Testis (tissue), 3 donors: ENCODE results near the gene FAM228A. TPM values are rescaled to one million over a fixed set of nuclear protein-coding genes. Genes with fewer than 3 reads are reported as not detected.

Experiments
- DNase-seq: peaks from one replicate; pipeline ENCODE4 v3.0.0-alpha.2; 2019
- H3K27ac ChIP-seq, 2 donors: fragments of 200-600 bp; sonication (generic); one replicate each; pipeline ENCODE4 v1.5.1; 2019
- H3K27me3 ChIP-seq: fragments of 200-600 bp; sonication (generic); one replicate; pipeline ENCODE4 v1.5.1; 2019
- H3K36me3 ChIP-seq: fragments of 200-600 bp; sonication (generic); one replicate; pipeline ENCODE4 v1.5.1; 2017; ENCODE audit warnings: low read depth; ENCODE audit errors: missing control alignments
- H3K4me1 ChIP-seq: fragments of 200-600 bp; sonication (generic); one replicate; pipeline ENCODE4 v1.5.1; 2019
- H3K4me3 ChIP-seq, 2 donors: fragments of 200-600 bp; sonication (generic); one replicate each; pipeline ENCODE4 v1.5.1; 2017 to 2019
- H3K9me3 ChIP-seq: fragments of 200-600 bp; sonication (generic); one replicate; pipeline ENCODE4 v1.5.1; 2017
- POLR2A ChIP-seq: fragments of 450-650 bp; IDR thresholded peaks from one replicate; pipeline ENCODE4 v1.6.1; 2017; ENCODE audit warnings: antibody characterized with exemption, mild to moderate bottlenecking, moderate library complexity
- WGBS, 2 donors: methylation state at CpG; one replicate each; pipeline ENCODE4 v1.1.5; 2018; 5-methylcytosine and 5-hydroxymethylcytosine counted together
- intact Hi-C: fragments of 100-400 bp; cut with DNase I; formaldehyde crosslinking; loops from one replicate; pipeline ENCODE4 v1.15.1; 2023; ENCODE audit warnings: low total_unique reads
- polyA plus RNA-seq: library from polyadenylated mRNA; stranded (reverse); fragments of 350-450 nt; fragmentation: Illumina TruSeq; extraction: RNeasy Lipid Tissue Mini Kit (QIAGEN cat#74804); gene quantifications from one replicate; pipeline ENCODE4 v1.2.3, GENCODE V29; 2014; ENCODE audit warnings: low read depth, low replicate concordance; ENCODE audit not compliant: insufficient read depth
- total RNA-seq, 2 donors: library from RNA; depleted of rRNA; stranded (reverse); fragments of >200 nt; gene quantifications; one replicate each; pipeline ENCODE4 v1.2.3, GENCODE V29; 2016
- TF ChIP-seq, protein P1 (sequence below), 3 experiments: fragments of 450-650 bp in 2 of 3; fragments of 200-600 bp in 1 of 3; sonication (generic) in 1 of 3; IDR thresholded peaks; one replicate each; pipeline ENCODE4 v1.5.1; 2016 to 2019; ENCODE audit warnings: antibody characterized with exemption in 3 of 3, mild to moderate bottlenecking in 2 of 3, moderate library complexity in 1 of 3

FAM228A gene
- total and polyA plus RNA-seq, 3 donors from 2014 or later: 29.7 to 72.4 (median 33.4) TPM

- Histone ChIP-seq H3K4me3 (no peak overlapping the region), H3K36me3 (no peaks in the 10 kb centered on the region), H3K4me1 (no peaks in the 10 kb centered on the region), H3K9me3 (no peaks in the 10 kb centered on the region), H3K27ac (no peak overlapping the region), H3K27me3 (no peaks in the 10 kb centered on the region)
- TF ChIP-seq POLR2A: no peak
- TF ChIP-seq, protein P1, sequence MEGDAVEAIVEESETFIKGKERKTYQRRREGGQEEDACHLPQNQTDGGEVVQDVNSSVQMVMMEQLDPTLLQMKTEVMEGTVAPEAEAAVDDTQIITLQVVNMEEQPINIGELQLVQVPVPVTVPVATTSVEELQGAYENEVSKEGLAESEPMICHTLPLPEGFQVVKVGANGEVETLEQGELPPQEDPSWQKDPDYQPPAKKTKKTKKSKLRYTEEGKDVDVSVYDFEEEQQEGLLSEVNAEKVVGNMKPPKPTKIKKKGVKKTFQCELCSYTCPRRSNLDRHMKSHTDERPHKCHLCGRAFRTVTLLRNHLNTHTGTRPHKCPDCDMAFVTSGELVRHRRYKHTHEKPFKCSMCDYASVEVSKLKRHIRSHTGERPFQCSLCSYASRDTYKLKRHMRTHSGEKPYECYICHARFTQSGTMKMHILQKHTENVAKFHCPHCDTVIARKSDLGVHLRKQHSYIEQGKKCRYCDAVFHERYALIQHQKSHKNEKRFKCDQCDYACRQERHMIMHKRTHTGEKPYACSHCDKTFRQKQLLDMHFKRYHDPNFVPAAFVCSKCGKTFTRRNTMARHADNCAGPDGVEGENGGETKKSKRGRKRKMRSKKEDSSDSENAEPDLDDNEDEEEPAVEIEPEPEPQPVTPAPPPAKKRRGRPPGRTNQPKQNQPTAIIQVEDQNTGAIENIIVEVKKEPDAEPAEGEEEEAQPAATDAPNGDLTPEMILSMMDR (IDR thresholded peaks at IDR 0.05): no peak
- 94 to 98% methylated on average over 12 of the region's 12 CpGs for WGBS, 2 donors
- no peak for DNase-seq
- intact Hi-C loops: no loop called here
Observed at GRCh38 chr2:24204505-24204904, 29.7 kb downstream of the FAM228A start.

DNA sequence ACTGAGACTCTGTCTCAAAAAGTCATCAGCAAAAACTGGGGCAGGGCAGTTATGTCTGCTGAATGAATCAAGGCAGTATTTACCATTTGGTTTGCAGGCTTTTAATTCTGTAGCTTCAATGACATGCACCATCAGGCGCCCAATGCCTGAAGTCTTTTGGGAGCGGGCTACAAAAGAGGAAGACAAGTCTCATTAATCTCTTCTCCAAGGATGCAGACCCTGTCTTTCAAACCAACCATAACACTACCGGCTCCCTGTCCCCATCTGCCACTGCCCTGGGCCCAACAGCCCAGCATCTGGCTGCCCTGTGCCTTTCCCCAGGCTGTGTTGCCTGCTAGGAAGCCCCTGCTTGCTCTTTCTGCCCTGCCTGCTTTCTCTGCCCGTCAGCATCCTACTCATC lies 30.3 kb downstream of the FAM228A start:
- Histone ChIP-seq H3K9me3 (no peaks in the 10 kb centered on the region), H3K36me3 (no peaks in the 10 kb centered on the region), H3K4me3 (no peak overlapping the region), H3K27ac (no peak overlapping the region), H3K4me1 (no peaks in the 10 kb centered on the region), H3K27me3 (no peaks in the 10 kb centered on the region)
- 94 to 100% methylated on average over 4 of the region's 4 CpGs for WGBS, 2 donors
- intact Hi-C loops: no loop called here
- TF ChIP-seq, protein P1 (IDR thresholded peaks at IDR 0.05): no peak
- TF ChIP-seq POLR2A: no peak
- DNase-seq: no peak

DNA sequence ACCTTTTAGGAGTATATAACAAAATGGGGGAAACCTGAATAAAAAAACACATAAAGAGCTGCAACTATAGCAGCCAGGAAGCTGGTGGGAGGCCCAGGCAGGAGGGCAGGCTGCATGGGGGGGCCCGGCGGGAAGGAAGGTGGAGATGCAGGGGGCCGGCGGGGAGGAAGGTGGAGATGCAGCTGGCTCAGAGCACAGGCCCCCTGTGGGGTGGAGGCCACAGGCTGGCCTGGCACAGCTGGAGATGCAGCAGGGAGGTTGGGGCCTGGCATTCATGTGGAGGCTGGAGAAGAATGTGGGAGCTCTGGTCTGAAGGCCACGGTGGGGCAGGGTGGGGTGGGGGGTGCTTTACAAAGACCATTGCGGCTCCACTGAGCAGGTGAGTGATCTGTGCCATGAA lies 31.4 kb downstream of the FAM228A start:
- Histone ChIP-seq H3K27me3 (no peaks in the 10 kb centered on the region), H3K36me3 (no peaks in the 10 kb centered on the region), H3K4me1 (no peaks in the 10 kb centered on the region), H3K27ac (no peak overlapping the region), H3K4me3 (no peak overlapping the region), H3K9me3 (no peaks in the 10 kb centered on the region)
- DNase-seq: no peak
- TF ChIP-seq POLR2A: no peak
- TF ChIP-seq, protein P1 (IDR thresholded peaks at IDR 0.05): no peak
- intact Hi-C loops: no loop called here
- WGBS, 2 donors: 91 to 94% methylated on average over 6 of the region's 6 CpGs

- TF ChIP-seq, protein P1 (IDR thresholded peaks at IDR 0.05): no peak
- no peak for TF ChIP-seq POLR2A
- no peak for DNase-seq
- Histone ChIP-seq H3K27me3 (no peaks in the 10 kb centered on the region), H3K4me1 (no peaks in the 10 kb centered on the region), H3K27ac (no peak overlapping the region), H3K36me3 (no peaks in the 10 kb centered on the region), H3K4me3 (no peak overlapping the region), H3K9me3 (no peaks in the 10 kb centered on the region)
- WGBS, 2 donors: 83 to 88% methylated on average over 8 of the region's 8 CpGs
- intact Hi-C loops: no loop called here
Observed at GRCh38 chr2:24206714-24207113, 31.9 kb downstream of the FAM228A start.

DNA sequence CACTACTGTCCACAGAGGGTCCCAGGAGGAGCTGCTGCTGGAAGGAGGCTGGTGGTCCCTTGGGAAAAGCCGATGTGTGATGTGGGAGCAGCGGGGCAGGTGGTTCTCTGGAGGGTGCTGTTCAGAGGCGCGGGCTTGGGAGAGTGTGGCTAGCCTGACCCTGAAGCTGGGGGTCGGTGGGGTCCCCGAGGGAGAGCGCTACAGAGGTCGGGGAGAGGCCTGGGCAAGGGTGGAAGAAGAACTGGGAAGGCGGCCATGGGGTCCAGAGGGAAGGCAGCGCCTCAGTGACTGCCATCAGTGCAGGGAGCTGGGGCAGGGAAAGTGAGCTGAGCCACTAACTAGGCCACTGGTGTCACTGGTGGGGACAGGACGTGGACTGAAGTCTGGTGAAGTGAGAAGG lies 32.5 kb downstream of the FAM228A start:
- no peak overlapping the region for H3K27ac ChIP-seq
- 83 to 92% methylated on average over 11 of the region's 11 CpGs for WGBS, 2 donors
- no peaks in the 10 kb centered on the region for H3K36me3 ChIP-seq
- TF ChIP-seq POLR2A: no peak
- TF ChIP-seq, protein P1 (IDR thresholded peaks at IDR 0.05): no peak
- no peak overlapping the region for H3K4me3 ChIP-seq
- intact Hi-C loops: no loop called here
- H3K4me1 ChIP-seq: no peaks in the 10 kb centered on the region
- H3K9me3 ChIP-seq: no peaks in the 10 kb centered on the region
- no peak for DNase-seq
- no peaks in the 10 kb centered on the region for H3K27me3 ChIP-seq
